HepG2 (cell line): ENCODE results near the gene NRP1.

Source experiments
- BCL3 ChIP-seq: sonication (generic); formaldehyde crosslinking; IDR thresholded peaks from 2 replicates; pipeline ENCODE4 v1.5.1; 2020; ENCODE audit warnings: mild to moderate bottlenecking, missing genetic modification reagents, moderate library complexity
- CTCF ChIP-seq: sonication (generic); formaldehyde crosslinking; IDR thresholded peaks from 2 replicates; pipeline ENCODE4 v1.5.0; 2020; ENCODE audit warnings: mild to moderate bottlenecking, missing genetic modification reagents, moderate library complexity
- GTF3A ChIP-seq: sonication (generic); formaldehyde crosslinking; conservative IDR thresholded peaks from 2 replicates; pipeline ENCODE4 v1.4.0; 2020; ENCODE audit warnings: mild to moderate bottlenecking, missing genetic modification reagents
- IKZF1 ChIP-seq: fragments of 450-650 bp; IDR thresholded peaks from 2 replicates; pipeline ENCODE4 v1.7.1; 2016
- NR3C1 ChIP-seq: sonication (generic); formaldehyde crosslinking; IDR thresholded peaks from 2 replicates; pipeline ENCODE4 v1.4.0; 2020; ENCODE audit warnings: missing genetic modification reagents
- POLR2AphosphoS2 ChIP-seq: IDR thresholded peaks from 2 replicates; pipeline ENCODE4 v1.6.1; 2011; ENCODE audit warnings: low read depth, low read length, improper control_type of control experiment
- TFE3 ChIP-seq: IDR thresholded peaks from 2 replicates; pipeline ENCODE4 v1.6.1; 2016
- ZBTB33 ChIP-seq: sonication (generic); formaldehyde crosslinking; IDR thresholded peaks from 2 replicates; pipeline ENCODE4 v1.4.0; 2020; ENCODE audit warnings: missing genetic modification reagents
- ZNF383 ChIP-seq: sonication (generic); formaldehyde crosslinking; IDR thresholded peaks from 2 replicates; pipeline ENCODE4 v1.4.0; 2020; ENCODE audit warnings: missing genetic modification reagents, mild to moderate bottlenecking, borderline replicate concordance

GRCh38 chr10:33253411-33253810 lies 81.1 kb downstream of the NRP1 start:
- no peak for TF ChIP-seq IKZF1
- TF ChIP-seq ZBTB33: no peak
- no peak for TF ChIP-seq POLR2AphosphoS2
- no peak for TF ChIP-seq ZNF383 (CRISPR knock-in tag)
- TF ChIP-seq NR3C1 (CRISPR knock-in tag): no peak
- TF ChIP-seq CTCF (CRISPR knock-in tag): no peak
- TF ChIP-seq GTF3A (CRISPR knock-in tag): no peak
- TF ChIP-seq BCL3: no peak
- TF ChIP-seq TFE3 (CRISPR knock-in tag): no peak
